GM12891 (cell line): ENCODE data around the gene TUB.

Source experiments
- DNase-seq: peaks from one replicate; pipeline ENCODE4 v3.0.0; 2011; ENCODE audit warnings: low spot score; ENCODE audit not compliant: insufficient read length
- FAIRE-seq: peaks from 2 replicates; lab custom pipeline; 2011; peaks lifted over from hg19 to GRCh38; lab: Jason Lieb, UNC
- PAX5 ChIP-seq: IDR thresholded peaks from 2 replicates; pipeline ENCODE4 v1.6.1; 2011; ENCODE audit warnings: low read length, moderate library complexity, mild to moderate bottlenecking; ENCODE audit not compliant: insufficient read depth, severe bottlenecking
- POLR2A ChIP-seq: IDR thresholded peaks from 2 replicates; pipeline ENCODE4 v1.6.1; 2011; ENCODE audit warnings: low read depth, low read length, control low read depth
- POLR2AphosphoS5 ChIP-seq: IDR thresholded peaks from 2 replicates; pipeline ENCODE4 v1.6.1; 2011; ENCODE audit warnings: low read depth, low read length, control low read depth
- POU2F2 ChIP-seq: IDR thresholded peaks from 2 replicates; pipeline ENCODE4 v1.6.1; 2011; ENCODE audit warnings: low read depth, mild to moderate bottlenecking, control low read depth, low read length, moderate library complexity
- SPI1 ChIP-seq: IDR thresholded peaks from 2 replicates; pipeline ENCODE4 v1.6.1; 2011; ENCODE audit warnings: low read depth, low read length, control low read depth
- TAF1 ChIP-seq: IDR thresholded peaks from 2 replicates; pipeline ENCODE4 v1.6.1; 2011; ENCODE audit warnings: low read depth, low read length, control low read depth

TUB gene

DNA sequence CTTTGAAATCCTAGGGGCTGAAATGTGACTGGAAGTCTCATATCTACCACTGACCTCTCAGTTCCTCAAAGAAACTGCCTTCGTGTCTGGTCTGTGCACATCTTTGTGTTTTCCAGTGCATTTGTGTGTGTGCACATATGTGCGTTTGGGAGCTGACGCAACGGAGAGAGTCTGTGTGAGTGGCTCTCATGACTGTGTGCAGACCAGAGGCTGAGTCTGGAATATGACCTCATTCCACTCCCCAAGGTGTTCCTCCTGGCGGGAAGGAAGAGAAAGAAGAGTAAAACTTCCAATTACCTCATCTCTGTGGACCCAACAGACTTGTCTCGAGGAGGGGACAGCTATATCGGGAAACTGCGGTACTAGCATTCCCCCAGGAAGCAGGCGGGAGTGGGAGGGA is 16.5 kb downstream of the TUB start:
- DNase-seq: no peak
- TF ChIP-seq POLR2AphosphoS5 (no peak), SPI1 (peak; percentile 40; the same call in 1 of the 2 replicates)
- no peak for FAIRE-seq

DNA sequence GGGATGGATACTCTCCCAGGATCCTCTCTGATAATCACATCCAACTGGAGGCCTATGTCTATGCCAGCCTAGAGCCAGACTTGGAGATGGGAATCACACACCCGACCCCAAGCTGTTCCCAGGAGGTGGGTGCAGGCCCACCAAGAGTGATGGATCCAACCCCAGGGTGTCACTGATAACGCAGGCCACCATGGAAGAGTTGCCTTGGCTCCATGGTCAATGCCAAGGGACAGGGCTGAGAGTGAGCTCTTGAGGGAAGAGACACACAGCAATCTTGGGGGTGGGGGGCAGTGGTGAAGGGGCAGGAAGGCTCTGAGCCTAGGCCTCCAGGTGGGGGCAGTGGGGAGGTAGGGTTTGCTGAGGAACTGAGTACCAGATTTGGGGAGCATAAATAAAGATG is 16.9 kb downstream of the TUB start:
- no peak for DNase-seq
- TF ChIP-seq POU2F2 (no peak), SPI1 (no peak), TAF1 (no peak), POLR2AphosphoS5 (no peak), PAX5 (no peak), POLR2A (no peak)
- no peak for FAIRE-seq

DNA sequence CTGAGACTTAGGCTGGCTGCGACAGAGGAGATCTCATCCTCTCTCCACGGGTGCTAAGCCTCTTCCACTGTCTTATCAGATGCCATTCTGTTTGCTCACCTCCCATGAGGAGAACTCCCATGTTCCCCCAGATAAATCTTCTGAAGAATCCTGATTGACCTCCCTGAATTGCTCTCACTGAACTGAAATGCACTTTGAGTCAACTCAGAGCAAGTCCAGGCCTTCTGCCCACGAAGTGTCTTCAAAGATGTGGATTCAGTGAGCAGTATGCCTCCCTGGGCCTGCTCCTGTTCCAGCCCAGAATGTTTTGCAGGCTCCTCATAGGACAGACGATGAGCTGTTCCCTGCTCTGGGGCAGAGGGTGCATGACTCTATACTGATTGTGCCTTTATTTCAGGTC is 17.4 kb downstream of the TUB start:
- no peak for TF ChIP-seq POLR2AphosphoS5
- TF ChIP-seq POLR2A: no peak
- TF ChIP-seq PAX5: no peak
- no peak for TF ChIP-seq TAF1
- TF ChIP-seq SPI1: no peak
- TF ChIP-seq POU2F2: no peak
- FAIRE-seq: no peak
- DNase-seq: no peak

DNA sequence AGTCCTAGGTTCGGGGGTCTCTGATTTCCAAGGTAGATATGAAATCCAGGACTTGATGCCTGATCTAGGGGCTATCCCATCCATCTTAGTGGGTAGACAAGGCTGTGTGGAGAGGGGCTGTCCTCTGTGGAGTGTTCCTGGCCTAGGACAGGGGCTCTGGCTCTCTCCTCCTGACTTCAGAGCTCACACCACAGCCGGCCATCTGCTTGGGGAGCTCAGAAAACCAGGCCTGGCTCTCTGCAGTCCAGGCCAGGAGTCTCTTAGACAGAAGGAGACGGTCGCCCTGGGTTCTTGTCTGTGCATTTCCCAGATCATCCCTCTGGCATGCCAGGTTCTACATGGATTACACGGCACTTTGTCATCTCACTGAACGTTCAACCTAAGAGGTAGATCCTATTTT is 17.9 kb downstream of the TUB start:
- no peak for FAIRE-seq
- DNase-seq: no peak
- TF ChIP-seq SPI1: no peak
- TF ChIP-seq POU2F2: no peak
- TF ChIP-seq TAF1: no peak
- no peak for TF ChIP-seq POLR2A
- no peak for TF ChIP-seq PAX5
- no peak for TF ChIP-seq POLR2AphosphoS5

DNA sequence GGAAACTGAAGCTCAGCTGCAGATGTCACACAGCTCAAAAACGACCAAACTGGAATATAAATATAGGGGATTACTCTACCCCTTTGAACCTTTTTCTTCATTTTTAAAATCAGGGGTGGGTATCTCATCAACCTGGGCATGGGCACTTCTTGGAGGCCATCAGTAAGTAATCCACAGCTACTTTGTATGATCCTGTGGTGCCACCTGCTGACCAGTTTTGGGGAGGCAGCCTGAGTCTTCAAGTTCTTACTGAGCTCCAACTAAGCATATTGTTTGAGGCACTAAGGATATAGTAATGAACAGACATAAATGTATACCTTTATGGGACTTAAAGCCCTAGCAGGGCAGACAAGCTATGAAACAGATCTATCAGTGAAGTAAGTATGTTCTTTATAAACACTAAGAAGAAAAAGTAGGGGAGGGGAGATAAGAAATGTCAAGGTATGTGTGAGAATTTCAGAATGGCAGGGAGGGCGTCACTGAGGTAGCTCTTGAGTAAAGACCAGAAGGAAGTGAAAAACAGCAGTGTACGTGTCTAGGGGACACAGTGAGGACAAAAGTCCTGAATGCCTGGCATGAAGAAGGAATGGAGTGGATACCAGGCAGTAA is 18.4 kb downstream of the TUB start:
- peak; percentile 89 for FAIRE-seq
- TF ChIP-seq POLR2AphosphoS5 (no peak), SPI1 (no peak), TAF1 (no peak), POLR2A (no peak), PAX5 (no peak), POU2F2 (no peak)

DNA sequence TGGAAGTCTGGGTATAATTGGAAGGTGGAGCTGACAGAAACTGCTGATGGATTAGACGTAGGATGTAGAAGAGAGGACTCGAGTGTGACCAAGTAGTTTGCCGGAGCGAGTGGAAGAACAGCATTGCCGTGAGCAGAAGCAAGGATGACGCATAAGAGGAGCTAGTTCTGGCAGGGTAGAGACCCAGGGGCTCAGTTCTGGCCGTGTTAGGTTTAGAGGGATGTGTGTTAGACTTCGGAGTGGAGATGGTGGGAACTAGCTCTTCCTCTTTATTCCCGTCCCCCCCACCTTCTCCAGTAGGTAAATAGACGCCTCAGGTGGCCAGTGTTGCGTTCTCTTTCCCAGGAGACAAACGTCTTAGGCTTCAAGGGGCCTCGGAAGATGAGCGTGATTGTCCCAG is 19.1 kb downstream of the TUB start:
- FAIRE-seq: no peak

More for the DNA sequence above, 18.4 kb downstream of the TUB start:
- DNase-seq: no peak

DNA sequence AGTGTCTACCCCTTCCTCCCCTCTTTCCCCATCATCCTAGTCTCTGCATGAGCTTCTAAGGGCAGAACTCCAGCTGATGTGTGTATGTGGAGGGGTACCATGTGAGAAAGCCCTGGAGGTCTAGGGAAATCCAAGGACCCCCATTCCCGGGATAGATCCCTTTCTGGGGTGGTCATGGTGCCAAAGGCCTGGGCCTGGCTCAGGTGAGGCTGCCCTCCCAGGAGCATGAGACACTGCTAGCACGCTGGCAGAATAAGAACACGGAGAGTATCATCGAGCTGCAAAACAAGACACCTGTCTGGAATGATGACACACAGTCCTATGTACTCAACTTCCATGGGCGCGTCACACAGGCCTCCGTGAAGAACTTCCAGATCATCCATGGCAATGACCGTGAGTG is 19.6 kb downstream of the TUB start:
- TF ChIP-seq POLR2A: no peak
- TF ChIP-seq PAX5: no peak
- TF ChIP-seq POU2F2: no peak
- no peak for TF ChIP-seq TAF1
- no peak for TF ChIP-seq POLR2AphosphoS5
- no peak for TF ChIP-seq SPI1
- FAIRE-seq: no peak
- no peak for DNase-seq

More for the DNA sequence above, 19.1 kb downstream of the TUB start:
- no peak for DNase-seq
- TF ChIP-seq TAF1 (no peak), PAX5 (no peak), POLR2A (no peak), POLR2AphosphoS5 (no peak), SPI1 (no peak), POU2F2 (no peak)

DNA sequence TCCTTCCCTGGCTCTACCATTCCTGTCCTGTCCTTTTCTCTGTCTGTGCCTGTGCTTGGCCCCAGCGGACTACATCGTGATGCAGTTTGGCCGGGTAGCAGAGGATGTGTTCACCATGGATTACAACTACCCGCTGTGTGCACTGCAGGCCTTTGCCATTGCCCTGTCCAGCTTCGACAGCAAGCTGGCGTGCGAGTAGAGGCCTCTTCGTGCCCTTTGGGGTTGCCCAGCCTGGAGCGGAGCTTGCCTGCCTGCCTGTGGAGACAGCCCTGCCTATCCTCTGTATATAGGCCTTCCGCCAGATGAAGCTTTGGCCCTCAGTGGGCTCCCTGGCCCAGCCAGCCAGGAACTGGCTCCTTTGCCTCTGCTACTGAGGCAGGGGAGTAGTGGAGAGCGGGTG is 20.4 kb downstream of the TUB start:
- TF ChIP-seq POU2F2: no peak
- no peak for TF ChIP-seq PAX5
- TF ChIP-seq SPI1: no peak
- TF ChIP-seq POLR2AphosphoS5: no peak
- no peak for TF ChIP-seq POLR2A
- TF ChIP-seq TAF1: no peak
- FAIRE-seq: no peak
- no peak for DNase-seq

DNA sequence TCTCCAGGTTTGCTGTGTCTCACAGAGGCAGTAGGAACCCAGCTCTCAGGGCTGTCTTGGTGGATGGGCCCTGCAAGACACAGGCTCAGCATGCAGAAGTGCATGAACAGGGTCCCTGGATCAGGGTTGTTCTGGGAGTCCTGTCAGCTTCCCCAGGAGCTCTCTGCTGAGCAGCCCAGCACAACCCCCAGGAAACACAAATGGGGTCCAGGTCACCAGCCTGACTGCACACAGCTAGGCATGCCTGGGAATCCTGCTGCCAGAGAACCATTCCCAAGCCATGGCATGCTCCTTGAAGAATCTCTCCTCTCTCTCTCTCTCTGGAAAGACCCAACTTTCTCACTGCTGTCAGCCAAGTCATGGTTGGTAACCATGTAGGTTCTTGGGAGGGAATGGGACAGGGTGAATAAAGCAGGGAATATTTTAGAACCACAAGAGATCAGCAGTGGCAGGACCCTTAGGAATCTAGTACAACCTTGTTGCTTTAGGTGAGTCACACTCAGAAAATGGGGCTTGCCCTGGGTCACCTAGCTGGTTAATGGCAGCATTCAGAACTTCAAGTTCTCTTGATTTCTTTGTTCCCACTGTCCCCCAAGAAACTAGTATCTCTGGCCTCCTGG is 21.4 kb downstream of the TUB start:
- DNase-seq (no peak), FAIRE-seq (no peak)
- TF ChIP-seq TAF1 (no peak), SPI1 (no peak), POU2F2 (no peak), POLR2AphosphoS5 (no peak), POLR2A (no peak), PAX5 (no peak)

DNA sequence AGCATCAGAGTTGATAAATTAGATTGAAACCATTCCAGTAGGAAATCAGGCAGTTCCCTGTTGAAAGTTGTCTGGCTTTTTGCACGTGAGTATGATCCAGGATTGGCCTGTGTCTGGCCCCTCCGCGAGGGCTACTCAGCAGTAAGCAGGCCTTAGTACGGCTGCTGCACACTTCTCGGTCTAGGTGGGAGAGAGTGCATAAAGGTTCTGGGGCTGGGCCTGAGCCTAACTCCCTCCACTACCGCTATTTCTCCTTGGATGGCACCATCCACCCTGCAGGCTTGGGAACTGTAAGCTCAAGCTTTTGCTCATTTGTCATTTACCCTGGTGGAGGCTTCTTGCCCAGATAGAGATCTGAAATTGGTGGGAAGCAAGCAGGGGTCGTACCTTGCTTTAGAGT is 22.0 kb downstream of the TUB start:
- DNase-seq (no peak), FAIRE-seq (no peak)
- TF ChIP-seq SPI1 (no peak), PAX5 (no peak), POLR2AphosphoS5 (no peak), POU2F2 (no peak), TAF1 (no peak), POLR2A (no peak)
